GM12873 (cell line): ENCODE data around the gene TNS2.

Experiments used
- CTCF ChIP-seq: IDR thresholded peaks from 2 replicates; pipeline ENCODE4 v1.5.1; 2012; ENCODE audit warnings: low read depth, mild to moderate bottlenecking, moderate library complexity, low read length, control low read depth; ENCODE audit not compliant: insufficient read depth; ENCODE audit errors: missing control alignments

Gene TNS2

GRCh38 chr12:53105256-53105655 is 55.4 kb downstream of the TNS2 start:
- no peak for TF ChIP-seq CTCF

- no peak for TF ChIP-seq CTCF
Measured at GRCh38 chr12:53105712-53106439, 56.0 kb downstream of the TNS2 start.

GRCh38 chr12:53107122-53107521 is 57.3 kb downstream of the TNS2 start:
- TF ChIP-seq CTCF = no peak

- no peak for TF ChIP-seq CTCF
Measured at GRCh38 chr12:53113136-53113705, 63.4 kb downstream of the TNS2 start.

GRCh38 chr12:53113951-53114350 is 64.1 kb downstream of the TNS2 start:
- no peak for TF ChIP-seq CTCF
